ENCODE results near the gene PAQR9.

PAQR9 gene

GRCh38 chr3:142947799-142948575, 15.5 kb downstream of the PAQR9 start:
- DNase-seq: no peak

DNA sequence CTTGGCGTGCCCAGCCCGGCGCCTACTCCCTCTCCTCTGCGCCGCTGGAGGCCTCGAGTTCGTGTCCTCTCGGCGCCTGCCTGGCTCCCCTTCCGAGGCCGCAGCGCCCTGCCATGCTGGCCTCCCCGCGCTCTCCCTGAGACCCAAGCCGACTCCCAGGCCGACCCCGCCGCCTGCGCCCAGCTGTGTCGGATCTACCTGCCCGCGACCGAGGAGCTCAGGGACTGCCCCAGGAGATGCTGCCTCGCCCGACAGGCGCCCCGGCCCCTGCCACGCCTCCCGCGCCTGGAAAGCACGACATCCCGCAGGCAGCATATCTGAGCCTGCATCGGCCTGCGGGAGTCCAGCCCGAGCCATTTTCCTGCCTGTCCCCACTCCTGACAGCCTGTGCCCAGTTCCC, 16.1 kb downstream of the PAQR9 start:
- DNase-seq: no peak

DNA sequence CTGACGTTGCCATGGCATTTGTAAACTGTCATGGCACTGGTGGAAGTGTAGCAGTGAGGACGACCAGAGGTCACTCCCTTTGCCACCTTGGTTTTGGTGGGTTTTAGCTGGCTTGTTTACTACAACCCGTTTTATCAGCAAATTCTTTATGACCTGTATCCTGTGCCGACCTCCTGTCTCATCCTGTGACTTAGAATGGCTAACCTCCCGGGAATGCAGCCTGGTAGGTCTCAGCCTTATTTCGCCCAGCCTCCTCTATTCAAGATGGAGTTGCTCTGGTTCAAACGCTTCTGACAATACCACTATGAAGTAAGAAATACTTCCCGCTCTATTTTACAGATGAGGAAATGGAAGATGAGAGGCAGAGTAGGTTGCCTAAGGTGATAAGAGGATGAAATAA, 16.6 kb downstream of the PAQR9 start:
- DNase-seq: no peak

GRCh38 chr3:142945023-142945422, 18.5 kb downstream of the PAQR9 start:
- DNase-seq: no peak

GRCh38 chr3:142944342-142944741, 19.1 kb downstream of the PAQR9 start:
- DNase-seq: no peak

- no peak for DNase-seq
Measured at GRCh38 chr3:142943870-142944269, 19.6 kb downstream of the PAQR9 start.

- DNase-seq: no peak
Measured at GRCh38 chr3:142943349-142943748, 20.1 kb downstream of the PAQR9 start.

- DNase-seq: no peak
Measured at GRCh38 chr3:142941373-142942123, 21.9 kb downstream of the PAQR9 start.

DNA sequence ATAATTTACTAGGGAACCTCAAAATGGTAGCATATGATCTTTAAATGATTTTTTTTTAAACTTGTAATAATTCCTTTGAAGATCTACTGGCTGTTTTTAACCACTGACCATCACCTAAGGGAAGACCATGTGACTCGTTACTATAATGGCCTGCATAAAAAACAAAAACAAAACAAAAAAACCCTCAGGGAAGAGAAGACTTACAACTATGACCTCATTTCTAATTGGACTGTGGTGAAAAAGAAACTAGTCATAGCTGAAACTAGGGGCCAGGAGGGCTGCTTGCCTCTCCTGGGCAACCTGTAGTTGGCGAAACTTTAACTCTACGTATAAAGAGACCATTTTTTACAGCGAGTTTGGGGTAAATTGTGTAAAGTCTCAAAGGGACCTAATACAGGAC, 23.0 kb downstream of the PAQR9 start:
- DNase-seq: no peak

DNA sequence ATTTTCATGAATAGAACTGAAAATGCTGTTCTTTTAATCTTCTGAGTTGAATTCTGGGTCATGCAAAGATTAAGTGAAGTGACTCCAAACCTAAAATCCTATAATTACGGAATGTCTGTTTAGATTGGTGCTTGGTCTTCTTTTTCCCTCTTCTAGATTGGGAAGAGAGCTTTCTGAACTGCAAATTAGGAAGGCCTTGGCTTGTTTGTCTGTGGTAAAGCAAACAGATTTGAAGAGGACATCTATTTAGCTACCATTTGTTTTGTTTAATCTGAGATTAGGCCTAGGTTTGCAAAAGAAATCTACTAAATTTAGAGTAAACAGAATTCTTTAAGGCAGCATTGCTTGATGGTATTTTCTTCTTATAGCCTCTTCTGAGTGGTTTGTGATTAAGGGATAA, 23.5 kb downstream of the PAQR9 start:
- no peak for DNase-seq

GRCh38 chr3:142935963-142936362, 27.5 kb downstream of the PAQR9 start:
- no peak for DNase-seq

DNA sequence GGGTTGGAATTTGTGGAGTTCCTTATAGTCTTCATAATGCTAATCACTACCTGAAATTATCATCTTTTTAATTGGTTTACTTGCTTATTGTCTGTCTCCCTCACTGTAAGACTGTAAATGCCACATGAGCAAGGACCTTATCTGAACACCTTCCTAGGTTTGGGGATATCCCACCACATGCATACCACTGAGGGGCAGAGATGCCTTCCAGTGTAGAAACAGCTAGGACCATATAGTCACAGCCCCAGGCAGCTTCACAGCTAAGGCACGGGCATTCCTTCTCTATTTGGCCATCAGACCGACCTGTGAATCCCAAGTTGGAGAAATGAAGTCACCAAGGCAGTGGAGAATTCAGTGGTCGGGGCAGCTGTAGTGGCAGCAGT, 28.6 kb downstream of the PAQR9 start:
- DNase-seq: no peak

DNA sequence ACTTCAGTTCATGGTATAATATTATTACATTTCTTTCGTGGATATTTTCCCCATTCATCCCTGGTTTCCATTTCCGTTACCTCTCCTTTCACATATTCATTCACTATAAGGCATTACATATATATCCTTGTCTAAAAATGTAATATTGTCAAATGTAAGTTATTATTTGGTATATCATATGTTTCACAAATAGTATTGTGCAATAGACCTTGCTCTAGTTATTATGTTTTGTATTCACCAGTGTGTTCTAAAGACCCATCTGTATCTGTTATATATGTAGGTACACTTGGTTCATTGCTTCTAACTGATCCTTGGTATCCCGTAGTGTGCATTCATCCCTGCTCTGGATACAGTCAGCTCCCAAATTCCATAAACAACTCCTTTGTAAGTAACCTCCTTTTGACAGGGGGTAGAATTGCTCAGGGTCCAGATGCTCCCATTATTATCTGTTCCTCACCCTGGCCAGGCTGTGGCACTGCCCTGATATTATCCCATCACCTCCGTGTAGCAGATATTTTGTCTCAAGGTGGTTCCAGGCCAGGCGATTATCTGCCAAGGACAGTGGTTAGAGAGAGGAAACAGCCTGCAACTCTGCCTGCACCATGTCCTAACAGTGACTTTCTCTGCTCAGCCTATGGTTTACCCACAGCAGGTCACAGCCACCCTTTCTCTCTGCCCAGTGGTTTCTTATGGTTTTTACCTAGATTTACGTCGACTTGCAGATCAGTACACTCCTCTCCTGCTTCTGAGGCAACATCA, 29.2 kb downstream of the PAQR9 start:
- no peak for DNase-seq

DNA sequence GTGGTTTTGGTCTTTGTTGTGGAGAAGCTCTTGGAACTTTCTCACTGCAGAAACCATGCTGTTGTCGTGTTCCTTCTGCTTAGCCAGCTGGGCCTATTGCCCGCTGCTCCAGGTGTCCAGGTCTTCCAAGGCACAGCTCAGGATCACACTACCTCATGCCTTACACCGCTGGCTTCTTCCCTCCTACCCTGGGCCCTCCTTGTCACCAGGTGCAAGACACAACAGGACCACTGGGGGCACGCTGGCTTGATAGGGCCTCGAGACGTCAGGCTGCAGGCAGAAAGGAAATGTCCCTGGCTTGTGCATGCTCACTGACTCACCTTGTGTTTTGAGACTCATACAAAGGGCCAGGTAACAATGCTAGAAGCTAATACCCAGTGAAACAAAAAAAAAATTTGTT, 32.3 kb downstream of the PAQR9 start:
- DNase-seq: no peak

GRCh38 chr3:142930463-142930862, 33.0 kb downstream of the PAQR9 start:
- no peak for DNase-seq

- DNase-seq: no peak
Measured at GRCh38 chr3:142929890-142930289, 33.6 kb downstream of the PAQR9 start.

DNA sequence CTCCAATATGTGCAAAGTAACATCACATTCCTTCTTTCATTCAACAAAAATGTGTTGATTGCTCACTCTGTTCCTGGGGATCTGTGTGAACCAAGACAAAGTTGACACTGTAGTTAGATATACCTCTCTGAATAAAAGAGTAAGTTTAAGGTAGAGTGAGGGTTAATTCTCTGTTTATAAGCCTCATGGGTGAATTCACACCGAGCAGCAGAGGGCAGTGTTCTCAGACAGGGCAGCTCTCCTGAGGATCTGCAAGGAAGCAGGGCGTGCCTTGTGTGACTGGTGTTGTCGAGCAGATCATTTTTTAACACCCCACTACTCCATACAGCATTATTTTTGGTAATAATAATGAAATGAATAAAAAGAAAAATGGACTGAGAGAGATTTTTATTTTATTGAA, 34.4 kb downstream of the PAQR9 start:
- no peak for DNase-seq

- DNase-seq: no peak
Measured at GRCh38 chr3:142926368-142926944, 37.0 kb downstream of the PAQR9 start.

DNA sequence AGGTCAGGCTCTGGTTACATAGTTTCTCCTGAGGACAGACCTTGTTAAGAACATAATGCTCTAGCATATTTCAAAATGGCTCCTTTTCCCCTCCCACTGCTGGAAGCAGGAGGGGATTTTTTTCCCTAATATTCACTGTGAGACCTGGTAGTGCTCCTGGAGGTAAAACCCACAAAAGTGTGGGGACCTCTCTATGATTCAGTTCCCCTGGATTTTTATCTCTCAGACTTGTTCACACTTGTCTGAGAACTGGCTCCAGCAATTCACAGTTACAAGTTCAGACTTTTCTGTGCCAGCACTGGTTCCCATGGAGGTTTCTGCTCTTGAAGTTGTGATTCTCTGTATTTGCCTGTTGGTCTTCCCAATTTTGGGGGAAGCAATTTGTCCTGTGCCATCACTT, 38.3 kb downstream of the PAQR9 start:
- no peak for DNase-seq

DNA sequence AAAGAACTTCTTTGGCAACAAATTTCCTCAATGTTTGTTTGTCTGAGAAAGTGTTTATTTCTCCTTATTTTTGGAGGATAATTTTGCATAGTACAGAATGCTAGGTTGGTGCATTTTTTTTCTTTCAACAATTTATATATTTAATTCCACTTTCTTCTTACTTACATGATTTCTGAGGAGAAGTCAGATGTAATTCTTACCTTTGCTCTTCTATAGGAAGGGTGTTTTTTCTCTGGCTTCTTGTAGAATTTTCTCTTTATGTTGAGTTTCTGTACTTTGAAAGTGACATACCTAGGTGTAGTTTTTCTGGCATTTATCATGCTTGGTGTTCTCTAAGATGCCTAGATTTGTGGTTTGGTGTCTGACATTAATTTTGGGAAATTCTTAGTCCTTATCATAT, 39.8 kb downstream of the PAQR9 start:
- DNase-seq: no peak

- DNase-seq: no peak
Measured at GRCh38 chr3:142916605-142917004, 46.9 kb downstream of the PAQR9 start.

GRCh38 chr3:142915636-142916035, 47.8 kb downstream of the PAQR9 start:
- DNase-seq: no peak

GRCh38 chr3:142914286-142914811, 49.1 kb downstream of the PAQR9 start:
- DNase-seq: no peak
